ENCODE data around the gene RHBDF2.
"Not testable (repeated sequence)": the region's sequence is repeated elsewhere in the genome, so short reads cannot be mapped to it uniquely, and the experiment has no call there.

Gene RHBDF2

GRCh38 chr17:76538281-76538931 is 37.2 kb upstream of the RHBDF2 start:
- no peak for DNase-seq (ENCODE audit: low read depth)

DNA sequence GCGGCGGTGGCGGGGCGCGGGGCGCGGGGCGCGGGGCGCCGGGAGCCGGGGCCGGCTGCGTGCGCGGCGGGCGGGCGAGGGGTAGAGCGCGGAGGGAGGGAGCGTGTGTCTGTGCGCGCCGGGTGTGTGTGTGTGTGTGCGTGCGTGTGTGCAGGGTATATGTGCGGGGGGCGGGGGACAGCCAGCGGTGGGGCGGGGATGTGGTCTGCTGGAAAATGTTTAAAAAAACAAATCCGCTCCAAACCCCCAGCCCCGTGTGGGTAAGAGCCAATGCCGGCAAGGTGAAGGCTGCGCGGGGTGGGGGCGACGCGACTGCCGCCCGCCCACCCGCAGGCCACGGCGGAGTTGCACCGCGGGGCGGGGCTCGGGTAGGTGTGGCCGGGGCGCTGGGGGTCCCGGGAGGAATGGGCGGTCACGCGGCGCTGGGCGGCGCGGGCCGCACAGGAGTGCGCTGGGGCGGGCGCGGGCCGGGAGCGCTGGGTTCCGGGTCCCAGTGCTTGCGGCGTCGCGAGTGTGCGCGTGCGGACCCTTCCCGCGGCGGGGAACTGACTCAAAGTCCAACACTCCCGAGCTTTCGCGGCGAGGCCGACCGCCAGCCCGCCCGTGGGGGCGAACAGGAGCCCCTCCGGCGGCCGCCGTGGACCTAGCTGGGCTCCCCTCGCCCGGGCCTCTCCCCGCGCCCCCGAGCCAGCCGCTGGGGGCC is 36.5 kb upstream of the RHBDF2 start, which contains the start of gene CYGB:
CYGB (minus strand) TSS at position 132 of the 703 bp plus-strand sequence. CDS start 167 bp downstream, outside the sequence.
- DNase-seq (ENCODE audit: low read depth) = no peak

DNA sequence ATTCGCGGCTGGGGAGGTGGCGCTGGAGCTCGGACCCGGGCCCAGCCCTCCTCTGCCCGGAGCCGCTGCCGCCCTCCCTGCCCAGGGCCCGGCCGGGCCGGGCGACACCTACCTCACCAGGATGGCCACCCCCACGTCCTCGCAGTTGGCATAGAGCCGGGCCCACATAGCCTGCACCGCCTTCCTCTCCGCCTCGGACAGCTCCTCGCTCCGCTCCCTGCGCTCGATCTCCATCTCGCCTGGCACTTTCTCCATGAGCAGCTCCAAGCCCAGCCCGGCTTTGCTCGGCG is 36.0 kb upstream of the RHBDF2 start:
- DNase-seq (ENCODE audit: low read depth) = no peak

- no peak for DNase-seq (ENCODE audit: low read depth)
Observed at GRCh38 chr17:76536511-76537287, 35.5 kb upstream of the RHBDF2 start.

GRCh38 chr17:76535788-76536510 is 34.7 kb upstream of the RHBDF2 start:
- no peak for DNase-seq (ENCODE audit: low read depth)

DNA sequence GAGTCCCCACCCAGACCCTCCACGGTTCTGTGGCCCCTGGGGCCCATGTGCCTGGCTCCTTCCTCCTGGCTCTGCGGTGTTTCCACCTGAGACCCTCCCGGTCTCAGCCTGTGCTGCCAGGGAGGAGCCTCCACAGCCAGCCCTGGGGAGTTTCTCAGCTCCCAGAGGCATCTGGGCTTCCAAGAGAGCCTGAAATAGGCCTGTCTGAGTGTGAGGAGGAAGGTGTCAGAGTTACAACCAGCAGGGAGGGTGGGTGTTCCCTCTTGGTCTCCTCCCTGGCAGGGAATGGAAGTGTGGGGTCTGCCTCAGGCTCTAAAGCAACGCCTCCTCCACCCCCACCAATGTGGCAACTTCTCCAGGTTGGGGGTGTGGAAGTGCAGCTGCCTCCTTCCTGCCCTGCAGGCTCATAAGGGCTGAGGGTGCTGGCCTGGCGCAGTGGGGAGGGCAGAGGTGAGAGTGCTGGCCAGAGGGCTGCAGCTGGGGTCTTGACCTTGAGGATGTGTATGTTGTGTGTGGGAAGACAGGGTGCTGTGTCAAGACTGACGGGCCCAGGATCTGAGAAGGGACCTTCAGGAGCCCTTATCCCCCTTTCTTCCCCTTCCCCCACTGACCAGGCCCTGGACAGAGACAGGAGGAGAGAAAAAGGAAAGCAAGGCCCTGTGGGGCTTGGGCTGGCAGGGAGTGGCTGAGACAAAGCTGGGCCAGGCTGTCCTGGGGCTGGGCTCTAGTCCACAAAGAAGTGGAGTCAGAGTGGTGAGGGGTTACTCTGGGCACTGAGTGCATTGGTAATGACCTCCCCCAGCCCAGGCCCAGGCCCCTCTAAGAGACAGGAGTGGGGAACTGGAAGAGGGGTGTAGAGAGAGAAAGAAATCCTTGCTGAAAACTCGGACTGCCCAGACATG is 33.9 kb upstream of the RHBDF2 start:
- DNase-seq (ENCODE audit: low read depth) = no peak

DNA sequence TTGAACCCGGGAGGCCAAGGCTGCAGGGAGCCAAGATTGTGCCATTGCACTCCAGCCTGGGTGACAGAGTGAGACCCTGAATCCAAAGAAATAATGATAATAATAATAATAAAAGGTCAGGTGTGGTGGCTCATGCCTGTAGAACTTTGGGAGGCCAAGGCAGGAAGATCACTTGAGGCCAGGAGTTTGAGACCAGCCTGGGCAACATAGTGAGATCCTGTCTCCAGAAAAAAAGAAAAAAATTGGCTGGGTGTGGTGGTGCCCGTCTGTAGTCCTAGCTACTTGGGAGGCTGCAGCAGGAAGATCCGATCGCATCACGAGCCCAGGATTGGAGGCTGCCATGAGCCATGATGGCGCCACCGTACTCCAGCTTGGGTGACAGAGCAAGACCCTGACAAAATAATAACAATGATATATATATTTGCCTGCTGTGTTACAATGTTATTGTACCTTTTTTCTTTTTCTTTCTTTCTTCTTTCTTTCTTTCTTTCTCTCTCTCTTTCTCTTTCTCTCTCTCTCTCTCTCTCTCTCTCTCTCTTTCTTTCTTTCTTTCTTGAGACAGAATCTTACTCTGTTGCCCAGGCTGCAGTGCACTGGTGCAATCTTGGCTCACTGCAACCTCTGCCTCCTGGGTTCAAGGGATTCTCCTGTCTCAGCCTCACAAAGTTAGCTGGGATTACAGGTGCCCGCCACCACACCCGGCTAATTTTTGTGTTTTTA is 32.6 kb upstream of the RHBDF2 start:
- DNase-seq (ENCODE audit: low read depth) = not testable (repeated sequence)

GRCh38 chr17:76532072-76532651 is 30.9 kb upstream of the RHBDF2 start:
- DNase-seq (ENCODE audit: low read depth) = no peak

GRCh38 chr17:76531486-76532038 is 30.3 kb upstream of the RHBDF2 start:
- no peak for DNase-seq (ENCODE audit: low read depth)

- DNase-seq (ENCODE audit: low read depth) = no peak
Observed at GRCh38 chr17:76530811-76531485, 29.7 kb upstream of the RHBDF2 start.

- DNase-seq (ENCODE audit: low read depth) = no peak
Observed at GRCh38 chr17:76530095-76530723, 29.0 kb upstream of the RHBDF2 start.

DNA sequence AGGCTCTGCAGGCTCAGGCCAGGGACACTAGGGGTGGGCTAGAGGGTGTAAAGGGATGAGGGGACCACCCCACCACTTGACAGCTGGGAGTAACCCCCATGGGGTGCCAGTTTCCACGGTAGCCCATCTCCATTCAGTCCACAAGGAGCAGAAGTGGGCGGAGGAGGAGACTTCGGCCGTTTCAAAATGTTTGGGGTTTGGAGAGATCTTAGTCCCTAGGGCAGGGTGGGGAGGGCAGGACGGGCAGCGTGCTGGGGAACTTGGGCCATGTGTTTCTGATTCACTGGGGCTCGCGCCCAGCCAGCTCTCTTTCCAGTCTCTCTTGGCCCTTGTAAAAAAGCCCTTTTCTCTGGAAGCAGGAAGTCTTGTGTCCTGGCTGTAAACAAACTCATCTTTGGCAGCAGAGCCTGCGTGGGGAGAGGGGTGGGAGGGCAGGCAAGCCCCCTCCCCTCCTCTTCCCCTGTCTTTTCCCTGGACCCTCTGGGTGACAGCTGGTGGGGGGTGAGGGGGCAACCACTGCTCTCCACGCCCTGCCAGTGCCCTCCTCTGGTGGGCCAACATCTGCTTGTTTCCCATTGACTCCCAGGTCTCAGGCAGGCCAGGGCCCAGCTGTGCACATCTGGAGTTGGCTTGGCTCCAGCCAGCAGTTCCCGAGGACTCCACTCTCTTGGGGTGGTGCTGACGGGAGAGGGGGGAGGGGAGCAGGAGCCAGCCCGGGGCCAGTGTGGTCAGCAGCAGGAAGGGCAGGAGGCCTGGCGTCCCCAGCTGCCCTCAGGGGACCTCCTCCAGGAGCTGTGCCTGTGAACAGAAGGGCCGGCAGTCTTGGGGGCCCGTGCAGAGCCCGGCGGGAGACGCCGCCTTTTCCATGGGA is 28.2 kb upstream of the RHBDF2 start:
- DNase-seq (ENCODE audit: low read depth) = no peak

GRCh38 chr17:76528528-76529223 is 27.5 kb upstream of the RHBDF2 start:
- DNase-seq (ENCODE audit: low read depth) = no peak

- DNase-seq (ENCODE audit: low read depth) = no peak
Observed at GRCh38 chr17:76528156-76528527, 26.9 kb upstream of the RHBDF2 start.

DNA sequence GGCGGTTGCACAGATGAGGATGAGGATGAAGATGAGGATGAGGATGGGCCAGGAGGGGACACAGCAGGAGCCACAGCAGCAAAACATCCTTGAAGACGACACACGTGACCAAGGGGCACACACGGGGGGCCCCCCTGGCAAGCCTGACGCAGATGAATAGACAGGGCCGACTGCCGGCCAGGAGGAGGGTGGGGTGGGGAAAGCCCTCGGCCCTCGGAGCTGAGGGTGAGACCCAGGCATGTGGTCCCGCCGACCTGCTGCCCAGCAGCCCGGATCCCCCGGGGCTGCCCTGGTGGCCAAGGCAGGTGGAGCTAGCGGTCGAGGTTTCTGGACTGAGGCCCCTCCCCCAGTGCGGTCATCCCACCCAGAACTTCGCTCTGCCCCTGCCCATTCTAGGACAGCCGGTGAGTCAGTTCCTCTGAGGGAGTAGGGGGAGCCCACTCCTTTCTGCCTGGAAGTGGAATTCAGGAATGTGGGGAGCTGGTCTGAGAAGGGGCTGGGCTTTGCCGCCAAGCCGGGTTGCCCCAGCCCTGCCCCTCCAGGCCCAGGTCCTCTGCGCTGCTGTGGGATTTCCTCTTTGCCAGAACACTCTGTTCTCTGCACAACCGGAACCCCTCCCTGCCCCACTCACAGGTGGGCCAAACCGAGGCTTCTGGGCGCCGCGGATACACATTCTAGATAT is 26.3 kb upstream of the RHBDF2 start:
- no peak for DNase-seq (ENCODE audit: low read depth)

DNA sequence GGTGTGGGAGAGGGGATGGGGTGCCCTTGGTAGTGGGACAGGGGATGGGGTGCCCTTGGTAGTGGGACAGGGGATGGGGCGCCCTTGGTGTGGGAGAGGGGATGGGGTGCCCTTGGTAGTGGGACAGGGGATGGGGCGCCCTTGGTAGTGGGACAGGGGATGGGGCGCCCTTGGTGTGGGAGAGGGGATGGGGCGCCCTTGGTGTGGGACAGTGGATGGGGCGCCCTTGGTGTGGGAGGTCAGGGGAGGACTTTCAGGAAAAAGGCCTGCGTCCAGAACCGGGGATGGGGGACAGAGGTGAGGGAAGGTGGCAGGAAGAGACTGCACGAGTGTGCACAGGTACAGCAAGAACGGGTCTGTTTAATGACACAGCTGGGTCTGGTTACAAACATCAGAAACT is 25.8 kb upstream of the RHBDF2 start:
- not testable (repeated sequence) for DNase-seq (ENCODE audit: low read depth)

GRCh38 chr17:76525513-76525833 is 24.2 kb upstream of the RHBDF2 start:
- not testable (repeated sequence) for DNase-seq (ENCODE audit: low read depth)

Data from HS-27A (cell line).